ENCODE measurements around the gene PRG3. TPM values are rescaled to one million over a fixed set of nuclear protein-coding genes. Genes with fewer than 3 reads are reported as not detected.

PRG3 gene
- total and polyA plus RNA-seq, 2 experiments from 2014 or later = not detected

- Histone ChIP-seq H3K27ac (no peak overlapping the region), H3K36me3 (ENCODE audit: low read depth) (peaks cover 15% of the 10 kb centered on the region), H2AFZ (no peak overlapping the region), H3K4me2 (ENCODE audit: unreplicated experiment) (no peak overlapping the region), H3K4me1 (ENCODE audit: insufficient read depth) (peaks cover 5% of the 10 kb centered on the region), H3K27me3 (replicated peaks; ENCODE audit: insufficient read depth) (no peaks in the 10 kb centered on the region), H3K4me3 (no peak overlapping the region), H3K9ac (no peak overlapping the region), H4K20me1 (ENCODE audit: insufficient read depth) (no peaks in the 10 kb centered on the region), H3K9me2 (ENCODE audit: insufficient read depth) (no peaks in the 10 kb centered on the region), H3K9me3 (ENCODE audit: low read depth) (no peaks in the 10 kb centered on the region), H3K79me2 (ENCODE audit: insufficient read depth) (no peaks in the 10 kb centered on the region), H3F3A (ENCODE audit: insufficient read depth) (peaks cover 22% of the 10 kb centered on the region)
- DNase-seq = no peak
- in situ Hi-C loops (cut with MboI) = no loop called here
- no peak for TF ChIP-seq EZH2phosphoT487 (IDR thresholded peaks at IDR 0.05; ENCODE audit: insufficient read depth, low read depth)
- no peak for TF ChIP-seq EZH2 (IDR thresholded peaks at IDR 0.05; ENCODE audit: insufficient read depth, poor library complexity, severe bottlenecking)
- WGBS, 2 experiments (ENCODE audit: low coverage in 1 of 2, low lambda C conversion rate in 2 of 2, missing lambda C conversion rate in 2 of 2) = 87 to 89% methylated on average over 11 of the region's 11 CpGs
These were observed 33.8 kb upstream of the PRG3 start for GRCh38 chr11:57414612-57415212.

DNA sequence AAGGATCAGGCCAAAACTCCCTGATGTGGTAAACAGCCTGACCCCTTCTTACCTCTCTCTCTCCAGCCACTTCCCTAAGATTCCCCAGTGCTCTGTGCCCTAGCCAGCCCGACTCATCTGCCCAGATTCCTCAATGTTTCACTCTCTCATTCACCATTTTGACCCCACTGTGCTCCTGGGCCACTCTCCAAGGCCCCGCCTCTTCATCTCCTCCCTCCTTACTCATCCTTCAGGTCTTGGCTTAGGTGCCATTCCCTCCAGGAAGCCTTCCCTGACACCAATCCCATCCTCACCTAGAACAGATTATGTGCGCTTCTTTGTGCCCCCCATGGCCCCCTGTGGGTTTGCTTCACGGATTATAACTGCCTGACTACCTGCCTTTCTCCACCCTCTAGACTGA, 32.7 kb upstream of the PRG3 start:
- no peak overlapping the region for H3K4me2 ChIP-seq (ENCODE audit: unreplicated experiment)
- H3K27ac ChIP-seq = no peak overlapping the region
- no peak for DNase-seq
- H3F3A ChIP-seq (ENCODE audit: insufficient read depth) = peaks cover 22% of the 10 kb centered on the region
- H3K4me3 ChIP-seq = no peak overlapping the region
- no peak overlapping the region for H3K9ac ChIP-seq
- in situ Hi-C loops (cut with MboI) = no loop called here
- TF ChIP-seq EZH2phosphoT487 (IDR thresholded peaks at IDR 0.05; ENCODE audit: insufficient read depth, low read depth) = no peak
- TF ChIP-seq EZH2 (IDR thresholded peaks at IDR 0.05; ENCODE audit: insufficient read depth, poor library complexity, severe bottlenecking) = no peak
- H3K9me2 ChIP-seq (ENCODE audit: insufficient read depth) = no peaks in the 10 kb centered on the region
- H2AFZ ChIP-seq = no peak overlapping the region
- no peaks in the 10 kb centered on the region for H3K27me3 ChIP-seq (replicated peaks; ENCODE audit: insufficient read depth)
- peaks cover 15% of the 10 kb centered on the region for H3K36me3 ChIP-seq (ENCODE audit: low read depth)
- H3K4me1 ChIP-seq (ENCODE audit: insufficient read depth) = peaks cover 5% of the 10 kb centered on the region
- H4K20me1 ChIP-seq (ENCODE audit: insufficient read depth) = no peaks in the 10 kb centered on the region
- WGBS, 2 experiments (ENCODE audit: low coverage in 1 of 2, low lambda C conversion rate in 2 of 2, missing lambda C conversion rate in 2 of 2) = 97 to 98% methylated on average over 4 of the region's 4 CpGs
- no peaks in the 10 kb centered on the region for H3K9me3 ChIP-seq (ENCODE audit: low read depth)
- no peaks in the 10 kb centered on the region for H3K79me2 ChIP-seq (ENCODE audit: insufficient read depth)

DNA sequence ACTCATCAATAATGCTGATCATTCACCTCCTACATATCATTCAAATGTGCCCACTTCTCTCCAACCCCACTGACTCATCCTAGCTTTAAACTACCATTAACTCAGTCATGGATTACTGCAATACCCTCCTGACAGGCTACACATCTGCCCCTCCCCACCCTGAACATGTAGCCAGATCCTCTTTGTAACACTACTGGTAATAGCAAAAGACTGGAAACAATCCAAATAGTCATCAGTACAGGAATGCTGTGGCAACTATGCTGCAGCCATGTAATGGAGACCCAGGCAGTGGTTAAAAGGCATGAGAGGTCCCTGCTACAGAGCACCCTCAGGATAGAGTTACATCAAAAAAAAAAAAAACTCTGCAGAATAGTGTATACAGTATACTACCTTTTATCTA, 29.3 kb upstream of the PRG3 start:
- no peaks in the 10 kb centered on the region for H3K79me2 ChIP-seq (ENCODE audit: insufficient read depth)
- H3K27ac ChIP-seq = no peak overlapping the region
- H3K27me3 ChIP-seq (replicated peaks; ENCODE audit: insufficient read depth) = no peaks in the 10 kb centered on the region
- H3K9ac ChIP-seq = no peak overlapping the region
- no peaks in the 10 kb centered on the region for H3K9me3 ChIP-seq (ENCODE audit: low read depth)
- H3F3A ChIP-seq (ENCODE audit: insufficient read depth) = peaks cover 29% of the 10 kb centered on the region
- 0 out of 2 replicates have a peak, but pooled peaks cover 13% of the 10 kb centered on the region for H3K36me3 ChIP-seq (ENCODE audit: low read depth)
- no peaks in the 10 kb centered on the region for H4K20me1 ChIP-seq (ENCODE audit: insufficient read depth)
- in situ Hi-C loops (cut with MboI) = no loop called here
- no peak overlapping the region for H3K4me3 ChIP-seq
- no peaks in the 10 kb centered on the region for H3K9me2 ChIP-seq (ENCODE audit: insufficient read depth)
- no peak overlapping the region for H2AFZ ChIP-seq
- H3K4me2 ChIP-seq (ENCODE audit: unreplicated experiment) = no peak overlapping the region
- peak; percentile 80 for DNase-seq
- TF ChIP-seq EZH2phosphoT487 (IDR thresholded peaks at IDR 0.05; ENCODE audit: insufficient read depth, low read depth) = no peak
- TF ChIP-seq EZH2 (IDR thresholded peaks at IDR 0.05; ENCODE audit: insufficient read depth, poor library complexity, severe bottlenecking) = no peak
- peaks cover 20% of the 10 kb centered on the region for H3K4me1 ChIP-seq (ENCODE audit: insufficient read depth)

GRCh38 chr11:57409321-57410100, 28.6 kb upstream of the PRG3 start:
- no peaks in the 10 kb centered on the region for H3K9me3 ChIP-seq (ENCODE audit: low read depth)
- no peak for DNase-seq
- H3K27ac ChIP-seq = no peak overlapping the region
- 94 to 98% methylated on average over 17 to 18 of the region's 18 CpGs for WGBS, 2 experiments (ENCODE audit: low coverage in 1 of 2, low lambda C conversion rate in 2 of 2, missing lambda C conversion rate in 2 of 2)
- peaks cover 24% of the 10 kb centered on the region for H3K4me1 ChIP-seq (ENCODE audit: insufficient read depth)
- H3F3A ChIP-seq (ENCODE audit: insufficient read depth) = peaks cover 32% of the 10 kb centered on the region
- no peaks in the 10 kb centered on the region for H3K79me2 ChIP-seq (ENCODE audit: insufficient read depth)
- no peaks in the 10 kb centered on the region for H3K9me2 ChIP-seq (ENCODE audit: insufficient read depth)
- no peaks in the 10 kb centered on the region for H3K27me3 ChIP-seq (replicated peaks; ENCODE audit: insufficient read depth)
- 0 out of 2 replicates have a peak, but pooled peaks cover 13% of the 10 kb centered on the region for H3K36me3 ChIP-seq (ENCODE audit: low read depth)
- no peaks in the 10 kb centered on the region for H4K20me1 ChIP-seq (ENCODE audit: insufficient read depth)
- no peak overlapping the region for H3K4me3 ChIP-seq
- H3K4me2 ChIP-seq (ENCODE audit: unreplicated experiment) = no peak overlapping the region
- in situ Hi-C loops (cut with MboI) = no loop called here
- H2AFZ ChIP-seq = no peak overlapping the region
- TF ChIP-seq EZH2phosphoT487 (IDR thresholded peaks at IDR 0.05; ENCODE audit: insufficient read depth, low read depth) (no peak), EZH2 (IDR thresholded peaks at IDR 0.05; ENCODE audit: insufficient read depth, poor library complexity, severe bottlenecking) (no peak)
- H3K9ac ChIP-seq = no peak overlapping the region
